ENCODE data around the gene NUDT5. TPM values are rescaled to one million over a fixed set of nuclear protein-coding genes. Genes with fewer than 3 reads are reported as not detected.

The NUDT5 gene
- total and polyA plus RNA-seq, 2 of the 13 experiments (the other 11 are each of a cell fraction or from before 2014, with no cell fraction given) = 79.6 to 134 TPM

GRCh38 chr10:12237265-12238220, 41.9 kb upstream of the NUDT5 start (continued):
- TF ChIP-seq ZBTB40 (IDR thresholded peaks at IDR 0.05) = no peak
- no peak for TF ChIP-seq ZBTB40 (CRISPR knock-in tag; IDR thresholded peaks at IDR 0.05)
- no peak for TF ChIP-seq KLF9 (CRISPR knock-in tag; IDR thresholded peaks at IDR 0.05; ENCODE audit: low read depth)
- TF ChIP-seq ZNF703 (CRISPR knock-in tag; IDR thresholded peaks at IDR 0.05; ENCODE audit: borderline replicate concordance) = no peak
- TF ChIP-seq ZNF513 (CRISPR knock-in tag; conservative IDR thresholded peaks at IDR 0.05) = no peak
- TF ChIP-seq HNF1A (IDR thresholded peaks at IDR 0.05; ENCODE audit: low read depth) = no peak
- TF ChIP-seq HNF1A (CRISPR knock-in tag; IDR thresholded peaks at IDR 0.05; ENCODE audit: borderline replicate concordance) = peak; percentile 31; the same call in 1 of the 2 replicates
- TF ChIP-seq ZNF773 (CRISPR knock-in tag; IDR thresholded peaks at IDR 0.05; ENCODE audit: borderline replicate concordance) = no peak
- no peak for TF ChIP-seq STAT6 (CRISPR knock-in tag; IDR thresholded peaks at IDR 0.05; ENCODE audit: borderline replicate concordance)

All from HepG2 (cell line).